Cerebellar cortex (tissue), 1 donor: ENCODE data around the gene THSD7B.

Experiments
- DNase-seq: peaks from one replicate; pipeline ENCODE4 v3.0.0-alpha.2; 2015; ENCODE audit warnings: low spot score

THSD7B gene

GRCh38 chr2:137156221-137156844, 391.0 kb downstream of the THSD7B start:
- DNase-seq, result no peak

- DNase-seq, result no peak
Observed at GRCh38 chr2:137157851-137158250, 392.5 kb downstream of the THSD7B start.

- no peak for DNase-seq
Observed at GRCh38 chr2:137161250-137161649, 395.9 kb downstream of the THSD7B start.

GRCh38 chr2:137165968-137166367, 400.6 kb downstream of the THSD7B start:
- no peak for DNase-seq

GRCh38 chr2:137167651-137168050, 402.3 kb downstream of the THSD7B start:
- no peak for DNase-seq

GRCh38 chr2:137168552-137168951, 403.2 kb downstream of the THSD7B start:
- no peak for DNase-seq

- DNase-seq, result no peak
Observed at GRCh38 chr2:137172162-137172561, 406.8 kb downstream of the THSD7B start.

GRCh38 chr2:137173463-137173862, 408.1 kb downstream of the THSD7B start:
- DNase-seq, result no peak

- no peak for DNase-seq
Observed at GRCh38 chr2:137175246-137175645, 409.9 kb downstream of the THSD7B start.

GRCh38 chr2:137178951-137179377, 413.6 kb downstream of the THSD7B start:
- no peak for DNase-seq

- no peak for DNase-seq
Observed at GRCh38 chr2:137179542-137179941, 414.2 kb downstream of the THSD7B start.

- DNase-seq, result no peak
Observed at GRCh38 chr2:137180012-137180411, 414.7 kb downstream of the THSD7B start.

- DNase-seq, result no peak
Observed at GRCh38 chr2:137181370-137181769, 416.0 kb downstream of the THSD7B start.

- no peak for DNase-seq
Observed at GRCh38 chr2:137182071-137182470, 416.7 kb downstream of the THSD7B start.

GRCh38 chr2:137183206-137183898, 418.0 kb downstream of the THSD7B start:
- no peak for DNase-seq

- no peak for DNase-seq
Observed at GRCh38 chr2:137185378-137186078, 420.2 kb downstream of the THSD7B start.

- DNase-seq, result no peak
Observed at GRCh38 chr2:137187216-137187615, 421.9 kb downstream of the THSD7B start.

- no peak for DNase-seq
Observed at GRCh38 chr2:137190411-137191195, 425.3 kb downstream of the THSD7B start.

- DNase-seq, result no peak
Observed at GRCh38 chr2:137192366-137193310, 427.3 kb downstream of the THSD7B start.

- DNase-seq, result no peak
Observed at GRCh38 chr2:137193401-137193800, 428.1 kb downstream of the THSD7B start.

- no peak for DNase-seq
Observed at GRCh38 chr2:137194111-137194510, 428.8 kb downstream of the THSD7B start.
